Body of pancreas (tissue), 4 donors: ENCODE measurements around the gene XPR1. TPM values are rescaled to one million over a fixed set of nuclear protein-coding genes. Genes with fewer than 3 reads are reported as not detected.

ENCODE experiments used
- ATAC-seq: fragments of 150-250 bp; one replicate; pipeline ENCODE4 v1.9.1; 2016
- DNase-seq, 4 donors: peaks; one replicate each; pipeline ENCODE4 v3.0.0-alpha.2; 2019
- H3K27ac ChIP-seq, 4 donors: fragments of 200-600 bp; sonication (generic); 1 replicate in 3 of 4; 2 replicates in 1 of 4; pipeline versions ENCODE4 v1.5.1 to v1.6.1; 2016 to 2019; ENCODE audit warnings: mild to moderate bottlenecking in 1 of 4, mixed read lengths in 1 of 4, moderate library complexity in 1 of 4
- H3K27me3 ChIP-seq, 2 donors: fragments of 200-600 bp; sonication (generic); one replicate each; pipeline ENCODE4 v1.6.0; 2016; ENCODE audit warnings: mild to moderate bottlenecking in 1 of 2
- H3K36me3 ChIP-seq, 2 donors: fragments of 200-600 bp; sonication (generic); replicated peaks in 1 of 2; 2 replicates each; pipeline ENCODE4 v1.5.1; 2016; ENCODE audit warnings: low read depth in 2 of 2; ENCODE audit not compliant: insufficient read depth in 1 of 2
- H3K4me1 ChIP-seq: fragments of 200-600 bp; sonication (generic); one replicate; pipeline ENCODE4 v1.6.0; 2016
- H3K4me3 ChIP-seq, 2 donors: fragments of 200-600 bp; sonication (generic); 1 replicate in 1 of 2; 2 replicates in 1 of 2; pipeline ENCODE4 v1.5.1; 2016 to 2019
- H3K9me3 ChIP-seq, 3 donors: fragments of 200-600 bp; sonication (generic); 1 replicate in 2 of 3; 2 replicates in 1 of 3; pipeline ENCODE4 v1.5.1; 2016
- CTCF ChIP-seq, 7 experiments: fragments of 450-650 bp in 4 of 7; fragments of 200-600 bp in 3 of 7; sonication (generic) in 3 of 7; IDR thresholded peaks; one replicate each; pipeline ENCODE4 v1.5.1; 2016 to 2019; ENCODE audit warnings: antibody characterized with exemption in 7 of 7
- POLR2A ChIP-seq, 3 donors: fragments of 450-650 bp; IDR thresholded peaks; one replicate each; pipeline ENCODE4 v1.6.1; 2016; ENCODE audit warnings: antibody characterized with exemption in 3 of 3, mild to moderate bottlenecking in 2 of 3
- WGBS, 2 donors: methylation state at CpG; one replicate each; pipeline ENCODE4 v1.1.5; 2017; 5-methylcytosine and 5-hydroxymethylcytosine counted together
- intact Hi-C: fragments of 100-400 bp; cut with DNase I; formaldehyde crosslinking; loops from one replicate; pipeline ENCODE4 v1.15.1; 2023
- total RNA-seq, 2 donors: library from RNA; depleted of rRNA; stranded (reverse); fragments of >200 nt; gene quantifications; one replicate each; pipeline ENCODE4 v1.1.0, GENCODE V29; 2016

The XPR1 gene
- total RNA-seq, 2 donors from 2014 or later, result 11.5 to 13.0 TPM

GRCh38 chr1:180919183-180919700, 287.4 kb downstream of the XPR1 start:
- H3K4me1 ChIP-seq, result no peaks in the 10 kb centered on the region
- intact Hi-C loops, result no loop called here
- no peaks in the 10 kb centered on the region for H3K9me3 ChIP-seq
- no peaks in the 10 kb centered on the region for H3K27me3 ChIP-seq
- DNase-seq (no peak), ATAC-seq (no peak)
- H3K4me3 ChIP-seq, result no peak overlapping the region
- H3K36me3 ChIP-seq, result no peaks in the 10 kb centered on the region
- no peak overlapping the region for H3K27ac ChIP-seq
- no peak for TF ChIP-seq POLR2A (IDR thresholded peaks at IDR 0.05)
- no peak for TF ChIP-seq CTCF (IDR thresholded peaks at IDR 0.05)
- WGBS, 2 donors, result 79 to 98% methylated on average over 6 to 9 of the region's 9 CpGs

GRCh38 chr1:180920193-180920592, 288.4 kb downstream of the XPR1 start:
- no peak overlapping the region for H3K27ac ChIP-seq
- 79 to 80% methylated on average over 4 to 6 of the region's 7 CpGs for WGBS, 2 donors

GRCh38 chr1:180920702-180921101, 288.9 kb downstream of the XPR1 start:
- Histone ChIP-seq H3K36me3 (no peaks in the 10 kb centered on the region), H3K4me3 (no peak overlapping the region), H3K9me3 (no peaks in the 10 kb centered on the region), H3K27me3 (no peaks in the 10 kb centered on the region), H3K27ac (no peak overlapping the region), H3K4me1 (peaks cover 4% of the 10 kb centered on the region)
- ATAC-seq, result no peak
- DNase-seq, result no peak
- WGBS, 2 donors, result 68 to 70% methylated on average over 5 to 8 of the region's 8 CpGs
- intact Hi-C loops, result no loop called here
- TF ChIP-seq CTCF (IDR thresholded peaks at IDR 0.05) (peak in 2 of 7 experiments; percentile 10 to 11), POLR2A (IDR thresholded peaks at IDR 0.05) (no peak)

More at GRCh38 chr1:180920193-180920592, 288.4 kb downstream of the XPR1 start:
- H3K4me1 ChIP-seq, result no peaks in the 10 kb centered on the region
- intact Hi-C loops, result no loop called here
- H3K9me3 ChIP-seq, result no peaks in the 10 kb centered on the region
- H3K4me3 ChIP-seq, result no peak overlapping the region
- no peaks in the 10 kb centered on the region for H3K36me3 ChIP-seq
- DNase-seq (no peak), ATAC-seq (no peak)
- H3K27me3 ChIP-seq, result no peaks in the 10 kb centered on the region
- TF ChIP-seq POLR2A (IDR thresholded peaks at IDR 0.05), result no peak
- no peak for TF ChIP-seq CTCF (IDR thresholded peaks at IDR 0.05)

GRCh38 chr1:180921386-180921785, 289.6 kb downstream of the XPR1 start:
- Histone ChIP-seq H3K4me1 (peaks cover 11% of the 10 kb centered on the region), H3K27me3 (no peaks in the 10 kb centered on the region), H3K9me3 (no peaks in the 10 kb centered on the region), H3K27ac (no peak overlapping the region), H3K36me3 (no peaks in the 10 kb centered on the region), H3K4me3 (no peak overlapping the region)
- TF ChIP-seq POLR2A (IDR thresholded peaks at IDR 0.05) (no peak), CTCF (IDR thresholded peaks at IDR 0.05) (no peak)
- ATAC-seq, result no peak
- 81 to 83% methylated on average over 3 to 6 of the region's 6 CpGs for WGBS, 2 donors
- intact Hi-C loops, result no loop called here
- DNase-seq, result no peak

GRCh38 chr1:180921891-180922630, 290.2 kb downstream of the XPR1 start:
- Histone ChIP-seq H3K36me3 (no peaks in the 10 kb centered on the region), H3K4me1 (peaks cover 17% of the 10 kb centered on the region), H3K27me3 (no peaks in the 10 kb centered on the region), H3K4me3 (no peak overlapping the region), H3K27ac (no peak overlapping the region), H3K9me3 (no peaks in the 10 kb centered on the region)
- TF ChIP-seq CTCF (IDR thresholded peaks at IDR 0.05), result no peak
- no peak for TF ChIP-seq POLR2A (IDR thresholded peaks at IDR 0.05)
- intact Hi-C loops, result no loop called here
- ATAC-seq, result no peak
- DNase-seq, result no peak
- 80% methylated on average over 21 of the region's 21 CpGs for WGBS, 2 donors
